Sigmoid colon (tissue), 4 donors: Measurements from ENCODE around the gene PTPRN.

Source experiments
- EP300 ChIP-seq, 4 donors: sonication (generic); formaldehyde crosslinking; IDR thresholded peaks; one replicate each; pipeline ENCODE4 v1.6.1; 2017; ENCODE audit warnings: antibody characterized with exemption in 4 of 4
- TF ChIP-seq, protein P1 (sequence below), 4 experiments: fragments of 450-650 bp in 3 of 4; fragments of 200-600 bp in 1 of 4; IDR thresholded peaks; one replicate each; pipeline ENCODE4 v1.5.1; 2016 to 2019; ENCODE audit warnings: antibody characterized with exemption in 4 of 4, mild to moderate bottlenecking in 3 of 4, moderate library complexity in 2 of 4

GRCh38 chr2:219254590-219255201 lies 54.5 kb downstream of the PTPRN start:
- TF ChIP-seq, protein P1, sequence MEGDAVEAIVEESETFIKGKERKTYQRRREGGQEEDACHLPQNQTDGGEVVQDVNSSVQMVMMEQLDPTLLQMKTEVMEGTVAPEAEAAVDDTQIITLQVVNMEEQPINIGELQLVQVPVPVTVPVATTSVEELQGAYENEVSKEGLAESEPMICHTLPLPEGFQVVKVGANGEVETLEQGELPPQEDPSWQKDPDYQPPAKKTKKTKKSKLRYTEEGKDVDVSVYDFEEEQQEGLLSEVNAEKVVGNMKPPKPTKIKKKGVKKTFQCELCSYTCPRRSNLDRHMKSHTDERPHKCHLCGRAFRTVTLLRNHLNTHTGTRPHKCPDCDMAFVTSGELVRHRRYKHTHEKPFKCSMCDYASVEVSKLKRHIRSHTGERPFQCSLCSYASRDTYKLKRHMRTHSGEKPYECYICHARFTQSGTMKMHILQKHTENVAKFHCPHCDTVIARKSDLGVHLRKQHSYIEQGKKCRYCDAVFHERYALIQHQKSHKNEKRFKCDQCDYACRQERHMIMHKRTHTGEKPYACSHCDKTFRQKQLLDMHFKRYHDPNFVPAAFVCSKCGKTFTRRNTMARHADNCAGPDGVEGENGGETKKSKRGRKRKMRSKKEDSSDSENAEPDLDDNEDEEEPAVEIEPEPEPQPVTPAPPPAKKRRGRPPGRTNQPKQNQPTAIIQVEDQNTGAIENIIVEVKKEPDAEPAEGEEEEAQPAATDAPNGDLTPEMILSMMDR (IDR thresholded peaks at IDR 0.05), result no peak
- no peak for TF ChIP-seq EP300 (IDR thresholded peaks at IDR 0.05)
